ENCODE data around the gene PRSS50. TPM values are rescaled to one million over a fixed set of nuclear protein-coding genes. Genes with fewer than 3 reads are reported as not detected.

PRSS50 gene
- total and polyA plus RNA-seq, 2 donors (not counting 3 experiments of a cell fraction or from before 2014, with no cell fraction given) = not detected

DNA sequence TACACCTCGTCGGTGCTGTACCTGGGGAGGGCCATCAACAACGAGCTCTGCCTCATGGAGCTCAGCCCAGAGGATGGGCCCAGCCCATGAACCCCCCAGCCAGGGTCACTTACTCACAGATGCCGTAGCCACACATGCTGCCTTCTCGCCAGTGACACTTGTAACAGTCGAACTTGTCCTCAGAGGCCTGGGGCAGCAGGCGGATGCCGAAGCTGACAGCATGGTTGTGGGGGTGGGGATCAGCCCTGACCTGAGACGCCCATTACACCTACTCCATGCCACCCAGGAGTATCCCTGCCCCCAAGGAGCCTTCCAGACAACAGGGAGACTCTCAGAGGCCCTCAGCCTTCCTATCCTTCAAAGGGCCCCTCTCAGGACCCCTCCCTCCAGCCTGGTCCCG, 36.3 kb downstream of the PRSS50 start:
- no peak for TF ChIP-seq EZH2 (IDR thresholded peaks at IDR 0.05; ENCODE audit: borderline replicate concordance, low read depth, low read length, severe bottlenecking)
- TF ChIP-seq CTCF (IDR thresholded peaks at IDR 0.05; ENCODE audit: extremely low read depth in 1 of 2, insufficient read depth in 1 of 2, low read depth in 1 of 2, low read length in 2 of 2) = no peak
- no peak for TF ChIP-seq MAX (IDR thresholded peaks at IDR 0.05; ENCODE audit: insufficient read depth, insufficient read length)
- TF ChIP-seq POLR2AphosphoS5 (IDR thresholded peaks at IDR 0.05; ENCODE audit: insufficient read depth, low read depth, low read length) = no peak
- TF ChIP-seq JUN (IDR thresholded peaks at IDR 0.05; ENCODE audit: borderline replicate concordance, insufficient read depth, insufficient read length, low read depth) = no peak
- TF ChIP-seq GATA2 (IDR thresholded peaks at IDR 0.05; ENCODE audit: insufficient read depth, insufficient read length, low read depth, low read length) = no peak
- TF ChIP-seq MYC (IDR thresholded peaks at IDR 0.05; ENCODE audit: low read depth, low read length) = no peak
- TF ChIP-seq POLR2A (IDR thresholded peaks at IDR 0.05; ENCODE audit: low read depth, low read length) = no peak
- no peak for TF ChIP-seq FOS (IDR thresholded peaks at IDR 0.05; ENCODE audit: borderline replicate concordance, insufficient read depth, low read length)
- dilution Hi-C loops (cut with MboI; ENCODE audit: extremely low pct_ligation_motif_present, low sequenced_read_pairs) = no loop called here

More for the DNA sequence above, 36.3 kb downstream of the PRSS50 start:
- no TSS peak for BruUV-seq (replicated peaks)
- ChIA-PET POLR2A (no interaction called here), CTCF (no interaction called here)
- Histone ChIP-seq H3K27ac (ENCODE audit: insufficient read depth, low read depth, low read length) (no peak overlapping the region), H3K79me2 (ENCODE audit: control insufficient read depth, insufficient read depth, low read length) (no peaks in the 10 kb centered on the region), H3K4me1 (ENCODE audit: control insufficient read depth, extremely low read depth, insufficient read depth, low read length) (no peaks in the 10 kb centered on the region), H4K20me1 (replicated peaks; ENCODE audit: control insufficient read depth, extremely low read depth, insufficient read depth, low read length) (no peaks in the 10 kb centered on the region), H3K36me3 (ENCODE audit: control insufficient read depth in 2 of 2, extremely low read depth in 1 of 2, insufficient read depth in 2 of 2, low read length in 2 of 2) (no peaks in the 10 kb centered on the region), H3K9ac (replicated peaks; ENCODE audit: extremely low read depth, insufficient read depth, low read length) (no peak overlapping the region), H3K9me3 (replicated peaks; ENCODE audit: control insufficient read depth, insufficient read depth, low read length) (no peaks in the 10 kb centered on the region), H3K4me2 (ENCODE audit: insufficient read depth, low read length) (no peak overlapping the region), H3K9me1 (replicated peaks; ENCODE audit: control insufficient read depth, extremely low read depth, insufficient read depth, low read length) (no peaks in the 10 kb centered on the region), H3K27me3 (ENCODE audit: control insufficient read depth in 2 of 2, insufficient read depth in 2 of 2, low read length in 2 of 2) (no peaks in the 10 kb centered on the region), H2AFZ (ENCODE audit: low read depth, low read length) (no peak overlapping the region), H3K4me3 (replicated peaks in 1 of 3; ENCODE audit: insufficient read depth in 1 of 3, low read depth in 1 of 3, low read length in 3 of 3) (no peak overlapping the region)
- intact Hi-C loops (cut with micrococcal nuclease) = no loop called here
- no peak for FAIRE-seq
- DNase-seq (ENCODE audit: low read depth, low spot score) = no peak

Measured in endothelial cell of umbilical vein (primary cell).